Chondrocyte (in vitro differentiated cells): Measurements from ENCODE around the gene SF3B5. TPM values are rescaled to one million over a fixed set of nuclear protein-coding genes. Genes with fewer than 3 reads are reported as not detected.
"Not testable (repeated sequence)": the region's sequence is repeated elsewhere in the genome, so short reads cannot be mapped to it uniquely, and the experiment has no call there.

Source experiments
- DNase-seq: peaks from one replicate; pipeline ENCODE4 v3.0.0; 2021; ENCODE audit warnings: mixed read lengths, low spot score
- H3K27ac Mint-ChIP-seq: one replicate; pipeline ENCODE4 v1.8.0; 2021; ENCODE audit warnings: mild to moderate bottlenecking, moderate library complexity, mixed read lengths; ENCODE audit not compliant: unreplicated experiment
- H3K27me3 Mint-ChIP-seq: 2 replicates; pipeline ENCODE4 v1.8.0; 2021; ENCODE audit warnings: low read depth, mixed read lengths
- H3K36me3 Mint-ChIP-seq: 2 replicates; pipeline ENCODE4 v1.8.0; 2021; ENCODE audit warnings: low read depth, mixed read lengths
- H3K4me1 Mint-ChIP-seq: 2 replicates; pipeline ENCODE4 v1.8.0; 2021; ENCODE audit warnings: low read depth, mild to moderate bottlenecking, mixed read lengths
- H3K4me3 Mint-ChIP-seq: one replicate; pipeline ENCODE4 v1.8.0; 2021; ENCODE audit warnings: mild to moderate bottlenecking, moderate library complexity, mixed read lengths; ENCODE audit not compliant: unreplicated experiment
- H3K9me3 Mint-ChIP-seq: 2 replicates; pipeline ENCODE4 v1.8.0; 2021; ENCODE audit warnings: low read depth, mixed read lengths
- CTCF ChIP-seq: fragments of 200-600 bp; sonication (generic); IDR thresholded peaks from 2 replicates; pipeline ENCODE4 v1.5.0; 2021; ENCODE audit warnings: antibody characterized with exemption, mild to moderate bottlenecking, moderate library complexity
- total RNA-seq: library from RNA; stranded (reverse); gene quantifications from 3 replicates; pipeline ENCODE4 v1.2.1, GENCODE V29; 2021

The SF3B5 gene
- total RNA-seq, 1 donor from 2014 or later = 97.9 TPM

- TF ChIP-seq CTCF = no peak
- DNase-seq = no peak
- Mint-ChIP-seq H3K36me3 (peaks cover 3% of the 10 kb centered on the region), H3K9me3 (peaks cover 9% of the 10 kb centered on the region), H3K4me3 (no peak overlapping the region), H3K4me1 (no peaks in the 10 kb centered on the region), H3K27ac (no peak overlapping the region), H3K27me3 (peaks cover 28% of the 10 kb centered on the region)
Observed at GRCh38 chr6:144049386-144049785, 46.0 kb downstream of the SF3B5 start.

- peaks cover 7% of the 10 kb centered on the region for H3K36me3 Mint-ChIP-seq
- no peak for DNase-seq
- H3K4me1 Mint-ChIP-seq = no peaks in the 10 kb centered on the region
- H3K27me3 Mint-ChIP-seq = peaks cover 34% of the 10 kb centered on the region
- H3K27ac Mint-ChIP-seq = no peak overlapping the region
- H3K9me3 Mint-ChIP-seq = peaks cover 17% of the 10 kb centered on the region
- H3K4me3 Mint-ChIP-seq = no peak overlapping the region
- no peak for TF ChIP-seq CTCF
Observed at GRCh38 chr6:144047688-144048087, 47.7 kb downstream of the SF3B5 start.

- Mint-ChIP-seq H3K9me3 (peaks cover 23% of the 10 kb centered on the region), H3K27me3 (peaks cover 32% of the 10 kb centered on the region)
- H3K27ac Mint-ChIP-seq, DNase-seq, H3K4me3 Mint-ChIP-seq, H3K4me1 Mint-ChIP-seq, H3K36me3 Mint-ChIP-seq: not testable (repeated sequence)
Observed at GRCh38 chr6:144046672-144047071, 48.7 kb downstream of the SF3B5 start.

GRCh38 chr6:144044989-144045388 is 50.4 kb downstream of the SF3B5 start:
- not testable (repeated sequence) for H3K4me3 Mint-ChIP-seq, H3K27ac Mint-ChIP-seq
- peaks cover 22% of the 10 kb centered on the region for H3K27me3 Mint-ChIP-seq

More at GRCh38 chr6:144044989-144045388, 50.4 kb downstream of the SF3B5 start:
- H3K9me3 Mint-ChIP-seq = peaks cover 24% of the 10 kb centered on the region
- H3K4me1 Mint-ChIP-seq, DNase-seq, H3K36me3 Mint-ChIP-seq: not testable (repeated sequence)

Other genes with a start within 250 kb of the SF3B5 start
- gene ZC2HC1B, start 231.1 kb downstream of the SF3B5 start, total RNA-seq = 0.46 TPM in 1 of 3 replicates, not detected in the others
- gene PLAGL1, start 87.3 kb downstream of the SF3B5 start, total RNA-seq = 81.9 to 105 TPM (median 83.1 TPM) in 3 replicates
- gene STX11, start 54.9 kb upstream of the SF3B5 start, total RNA-seq = 1.6 to 3.1 TPM (median 2.9 TPM) in 3 replicates
- gene UTRN, start 189.8 kb upstream of the SF3B5 start, total RNA-seq = 124 to 133 TPM (median 125 TPM) in 3 replicates